ENCODE measurements around the gene SMOC2.
"Not testable (repeated sequence)": the region's sequence is repeated elsewhere in the genome, so short reads cannot be mapped to it uniquely, and the experiment has no call there.

SMOC2 gene

DNA sequence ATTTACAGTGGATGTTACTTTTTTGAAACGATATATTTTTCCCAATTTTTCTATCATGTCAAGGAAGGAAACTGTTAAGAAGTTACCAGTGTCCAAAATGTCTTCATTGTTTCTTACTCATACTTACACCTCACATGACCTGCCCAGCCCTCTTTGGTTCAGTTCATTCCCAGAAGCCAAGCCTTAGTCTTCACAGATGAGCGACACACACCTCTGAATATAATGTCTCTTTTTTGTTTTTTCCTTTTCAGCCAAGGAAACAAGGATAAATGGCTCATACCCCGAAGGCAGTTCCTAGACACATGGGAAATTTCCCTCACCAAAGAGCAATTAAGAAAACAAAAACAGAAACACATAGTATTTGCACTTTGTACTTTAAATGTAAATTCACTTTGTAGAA lies 225.2 kb downstream of the SMOC2 start:
- DNase-seq, result no peak

DNA sequence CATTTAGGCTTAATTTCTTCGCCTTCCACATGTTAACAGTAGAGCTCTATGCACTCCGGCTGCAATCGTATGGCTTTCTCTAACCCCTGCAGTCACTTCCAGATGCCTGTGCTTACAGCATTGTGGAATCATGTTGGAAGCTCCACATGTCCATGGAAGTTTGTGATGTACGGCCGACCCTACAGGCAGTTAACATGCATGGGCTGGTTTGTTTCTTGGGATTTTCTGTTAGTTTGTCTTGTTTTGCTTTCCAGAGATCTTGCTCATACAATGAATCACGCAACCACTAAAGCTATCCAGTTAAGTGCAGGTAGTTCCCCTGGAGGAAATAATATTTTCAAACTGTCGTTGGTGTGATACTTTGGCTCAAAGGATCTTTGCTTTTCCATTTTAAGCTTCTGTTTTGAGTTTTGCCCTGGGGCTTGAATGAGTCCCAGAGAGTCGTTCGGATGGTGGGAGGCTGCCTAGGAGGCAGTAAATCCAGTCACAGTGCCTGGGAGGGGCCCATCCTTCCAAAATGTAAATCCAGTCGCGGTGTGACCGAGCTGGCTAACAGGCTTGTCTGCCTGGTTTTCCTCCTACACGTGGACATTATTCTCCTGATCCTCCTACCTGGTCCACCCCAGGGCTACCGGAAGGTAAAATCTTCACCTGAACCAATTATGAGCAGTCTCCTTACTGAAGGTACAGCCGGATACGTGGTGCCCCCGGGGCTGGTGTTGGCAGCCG lies 225.9 kb downstream of the SMOC2 start:
- DNase-seq, result no peak

DNA sequence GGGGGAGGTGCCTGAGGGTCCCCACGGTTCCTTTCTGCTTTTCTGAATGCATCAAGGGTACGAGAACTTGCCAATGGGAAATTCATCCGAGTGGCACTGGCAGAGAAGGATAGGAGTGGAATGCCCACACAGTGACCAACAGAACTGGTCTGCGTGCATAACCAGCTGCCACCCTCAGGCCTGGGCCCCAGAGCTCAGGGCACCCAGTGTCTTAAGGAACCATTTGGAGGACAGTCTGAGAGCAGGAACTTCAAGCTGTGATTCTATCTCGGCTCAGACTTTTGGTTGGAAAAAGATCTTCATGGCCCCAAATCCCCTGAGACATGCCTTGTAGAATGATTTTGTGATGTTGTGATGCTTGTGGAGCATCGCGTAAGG lies 226.4 kb downstream of the SMOC2 start:
- no peak for DNase-seq

DNA sequence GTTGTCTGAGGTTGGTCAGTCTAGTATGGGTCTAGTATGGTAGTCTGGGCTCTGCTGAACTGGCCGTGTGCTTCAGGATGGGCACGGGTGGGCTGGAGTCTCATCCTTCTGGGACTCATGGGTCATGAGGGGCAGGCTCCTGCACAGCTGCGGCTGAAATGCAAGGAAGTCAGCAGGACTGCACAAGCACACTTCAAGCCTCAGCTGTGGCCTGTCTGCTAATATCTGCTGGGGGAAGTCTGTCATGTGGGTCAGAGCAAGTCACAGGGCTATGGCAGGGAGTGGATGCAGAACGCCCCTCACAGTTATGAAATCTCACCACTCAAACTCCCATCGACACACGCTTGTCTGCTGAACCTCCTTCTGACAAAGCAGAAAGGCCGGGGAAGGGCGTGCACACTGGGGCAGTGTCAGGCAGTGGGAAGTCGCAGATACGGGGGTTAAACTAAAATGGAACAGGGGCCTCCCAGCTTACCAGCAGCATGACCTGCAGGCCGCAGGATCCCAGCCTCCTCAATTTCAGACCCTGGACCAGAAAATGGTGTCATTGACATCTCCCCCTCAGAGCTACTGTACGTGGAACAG lies 229.5 kb downstream of the SMOC2 start:
- DNase-seq, result no peak

- DNase-seq, result no peak
Observed at GRCh38 chr6:168671028-168671862, 230.3 kb downstream of the SMOC2 start.

- no peak for DNase-seq
Observed at GRCh38 chr6:168671863-168672546, 231.0 kb downstream of the SMOC2 start.

DNA sequence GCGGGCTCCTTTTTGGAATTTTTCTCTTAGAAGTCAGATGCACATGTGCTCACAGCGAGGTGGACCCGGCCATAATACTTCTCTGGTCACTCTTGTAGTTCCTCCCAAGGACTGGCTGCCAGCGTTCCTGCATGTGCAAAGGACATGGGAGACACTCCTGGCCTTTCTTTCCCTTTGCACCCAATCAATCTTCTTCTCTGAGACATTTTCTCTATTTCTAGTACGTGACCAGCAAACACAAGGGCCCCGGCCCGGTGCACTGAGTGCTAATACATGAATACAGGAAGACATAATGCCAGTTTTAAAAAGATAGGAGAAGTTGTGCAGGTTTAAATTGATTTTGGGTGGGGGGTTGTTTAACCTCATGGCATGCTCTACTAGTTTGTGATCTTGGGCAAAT lies 233.6 kb downstream of the SMOC2 start:
- no peak for DNase-seq

GRCh38 chr6:168675375-168675774 lies 234.4 kb downstream of the SMOC2 start:
- DNase-seq, result no peak

DNA sequence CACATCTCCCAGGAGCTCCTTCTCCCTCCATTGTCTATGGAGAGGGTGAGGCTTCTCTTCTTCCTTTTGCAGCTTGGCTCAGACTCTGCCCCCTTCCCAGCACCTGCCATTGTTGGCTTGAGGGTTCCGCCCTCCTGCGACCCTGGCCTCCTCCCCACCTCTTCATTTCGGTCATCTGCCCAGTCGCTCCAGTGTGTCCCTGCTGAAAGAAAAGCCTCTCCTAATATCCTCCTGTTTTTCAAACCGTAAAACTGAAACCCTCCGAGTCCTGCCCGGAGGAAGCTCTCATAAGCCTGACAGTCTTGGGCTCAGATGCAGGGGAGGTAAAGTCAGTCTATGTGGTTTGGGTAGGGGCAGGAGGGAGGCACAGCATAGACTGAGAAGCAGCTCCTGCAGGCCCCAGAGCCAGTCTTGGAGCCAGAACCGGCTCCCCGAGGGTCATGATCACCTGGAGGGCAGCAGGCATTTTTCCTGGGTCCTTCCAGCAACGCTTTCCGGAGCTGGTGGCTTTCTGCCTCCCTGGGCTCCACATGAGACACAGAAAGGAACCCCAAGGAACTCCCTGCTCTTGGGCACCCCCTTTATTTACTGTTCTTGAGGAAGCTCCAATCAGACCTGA lies 235.1 kb downstream of the SMOC2 start:
- DNase-seq, result no peak

- no peak for DNase-seq
Observed at GRCh38 chr6:168676552-168677322, 235.8 kb downstream of the SMOC2 start.

DNA sequence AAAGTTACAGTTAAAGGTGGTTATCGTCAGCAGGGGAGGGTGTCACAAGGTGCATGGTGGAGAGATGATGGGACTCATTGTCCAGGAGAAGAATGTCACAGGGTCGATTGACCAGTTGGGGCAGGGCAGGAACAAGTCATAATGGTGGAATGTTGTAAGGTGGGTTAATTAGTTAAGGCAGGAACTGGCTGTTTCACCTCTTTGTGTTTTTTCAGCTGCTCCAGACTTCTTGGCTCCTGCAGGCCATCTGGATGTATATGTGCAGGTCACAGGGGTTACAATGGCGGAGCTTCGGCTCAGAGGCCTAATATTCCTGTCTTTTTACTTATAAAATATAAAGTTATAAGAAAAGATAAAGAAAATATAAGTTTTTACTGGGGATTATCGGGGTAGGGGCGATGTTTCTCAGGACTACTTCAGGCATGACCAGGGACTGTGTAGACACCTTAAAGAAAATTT lies 236.4 kb downstream of the SMOC2 start:
- not testable (repeated sequence) for DNase-seq

GRCh38 chr6:168678077-168678476 lies 237.1 kb downstream of the SMOC2 start:
- no peak for DNase-seq

GRCh38 chr6:168678588-168678987 lies 237.6 kb downstream of the SMOC2 start:
- no peak for DNase-seq

DNA sequence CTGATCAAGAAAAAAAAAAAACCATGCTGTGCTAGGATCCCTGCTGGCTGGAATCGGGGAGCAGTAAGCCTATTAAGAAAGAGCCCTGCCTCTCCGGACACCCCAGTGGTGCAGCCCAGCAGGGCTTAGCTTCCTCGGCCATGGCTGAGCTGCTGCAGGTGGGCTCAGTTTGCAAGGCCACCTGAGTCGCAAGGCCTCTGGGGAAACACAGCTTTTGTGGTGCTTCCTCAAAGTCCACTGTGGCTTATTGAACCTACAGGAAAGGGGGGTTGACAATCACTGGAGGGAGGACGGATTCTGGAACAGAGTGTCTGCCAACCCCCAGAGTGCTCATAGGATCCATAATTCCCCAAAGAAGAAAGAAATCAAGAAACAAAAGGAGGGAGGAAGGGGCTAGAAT lies 240.8 kb downstream of the SMOC2 start:
- DNase-seq, result no peak

DNA sequence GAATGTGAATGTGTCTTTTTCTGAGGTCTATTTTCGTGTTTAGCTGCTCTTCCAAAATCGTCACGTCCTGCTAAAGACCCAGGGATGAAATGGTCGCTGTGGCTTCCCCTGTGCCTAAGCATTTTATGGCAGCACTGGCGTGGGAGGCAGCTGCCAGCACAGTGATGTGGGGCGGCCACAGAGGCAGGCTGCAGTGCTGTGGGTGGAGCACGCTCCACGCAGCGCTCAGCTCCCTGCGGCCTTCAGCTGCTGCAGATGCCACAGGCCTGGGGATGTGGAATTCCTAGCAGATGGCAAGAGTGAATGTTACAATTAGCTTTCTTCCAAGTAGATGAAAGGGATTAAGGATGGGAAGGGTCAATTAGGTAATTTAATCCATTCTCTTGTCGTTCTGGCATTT lies 242.6 kb downstream of the SMOC2 start:
- DNase-seq, result no peak

- no peak for DNase-seq
Observed at GRCh38 chr6:168684471-168684870, 243.5 kb downstream of the SMOC2 start.

DNA sequence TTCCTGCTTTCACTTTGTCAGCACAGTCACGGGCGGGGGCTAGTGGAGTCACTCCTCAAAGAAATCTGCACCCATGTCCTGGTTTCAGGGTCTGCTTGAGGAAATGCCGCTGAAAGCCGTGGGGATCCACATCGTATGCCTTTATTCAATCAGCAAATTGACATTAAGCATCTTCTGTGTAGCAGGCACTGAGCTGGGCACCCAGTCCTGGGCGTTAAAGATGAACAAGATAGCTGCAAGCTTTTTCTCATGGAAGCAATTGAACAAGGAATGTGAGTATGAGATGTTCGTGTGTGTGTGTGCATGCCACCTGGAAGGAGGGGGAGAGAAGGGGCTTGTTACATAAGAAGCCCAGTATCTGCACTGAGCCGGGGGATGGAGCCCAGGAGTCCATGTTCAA lies 243.9 kb downstream of the SMOC2 start:
- no peak for DNase-seq

DNA sequence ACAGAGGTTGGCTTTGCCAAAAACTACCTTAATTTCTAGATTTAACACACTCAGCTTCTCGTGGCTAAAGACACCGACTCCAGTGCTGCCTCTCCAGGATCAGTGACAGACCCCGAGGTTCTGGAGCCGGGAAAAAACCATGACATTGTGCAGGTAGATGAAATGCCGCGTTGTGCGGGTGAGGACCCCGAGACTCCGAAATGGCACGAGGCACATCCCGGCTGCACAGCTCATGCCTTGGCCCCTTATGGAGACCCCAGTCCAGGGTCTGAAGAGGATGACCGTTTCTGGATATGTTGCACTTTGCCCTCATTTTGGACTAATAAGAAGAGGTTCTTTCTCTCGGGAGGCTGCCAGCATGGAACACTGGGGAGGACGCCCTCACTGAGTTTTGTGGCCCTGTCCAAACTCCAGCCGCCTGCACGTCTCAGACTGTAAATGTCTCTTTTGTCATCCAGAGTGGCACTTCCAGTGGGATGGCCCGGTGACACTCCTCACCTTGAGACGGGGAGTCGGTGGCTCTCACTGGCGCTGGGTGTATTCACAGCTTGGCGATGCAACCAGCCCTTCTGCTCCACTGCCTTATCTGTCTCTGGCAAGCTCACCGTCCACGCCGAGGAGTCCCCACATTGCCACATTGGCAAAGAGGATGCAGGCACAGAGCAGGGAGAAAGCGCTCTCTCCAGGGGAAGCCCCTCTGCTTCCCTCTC lies 245.2 kb downstream of the SMOC2 start:
- DNase-seq, result no peak

DNA sequence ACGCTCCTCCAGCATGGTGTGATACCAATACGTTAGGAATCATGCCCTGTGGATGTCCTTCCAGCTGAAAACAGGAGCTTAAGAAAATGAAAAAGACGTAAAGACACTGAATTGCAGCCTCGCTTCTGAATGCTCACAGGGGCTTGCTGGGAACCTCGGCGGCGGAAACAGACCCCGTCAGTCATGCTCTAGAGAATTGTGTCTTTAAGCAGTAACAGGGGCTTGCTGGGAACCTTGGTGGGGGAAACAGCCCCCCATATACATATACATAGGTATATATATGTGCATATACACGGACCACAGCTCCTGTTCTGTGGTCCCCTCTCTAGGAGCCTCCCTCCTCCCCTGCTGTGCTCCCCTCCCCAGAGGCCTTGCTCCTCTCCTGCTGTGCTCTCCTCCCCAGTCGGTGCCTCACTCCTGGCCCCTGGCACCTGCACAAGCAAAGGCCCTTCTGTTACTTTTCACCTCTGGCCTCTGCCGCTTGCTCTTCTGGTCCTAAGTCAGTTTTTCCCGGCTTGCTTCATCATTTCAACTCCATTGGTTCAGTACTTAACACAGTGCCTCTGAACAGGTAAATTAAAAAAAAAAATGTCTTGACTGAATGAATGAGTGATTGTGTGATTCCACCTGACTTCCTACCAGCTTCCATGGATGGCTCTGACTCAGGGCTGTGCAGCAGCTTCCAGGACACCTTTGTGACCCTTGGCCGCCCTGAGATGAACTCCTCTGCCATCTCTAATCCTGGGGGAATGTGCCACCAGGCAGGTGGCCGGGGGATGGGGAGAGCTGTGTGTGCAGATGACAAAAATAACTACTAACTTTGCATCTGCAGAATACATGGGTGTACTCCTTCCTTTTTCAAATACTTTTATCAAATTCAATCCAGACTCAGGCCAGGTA lies 246.1 kb downstream of the SMOC2 start:
- DNase-seq, result no peak

DNA sequence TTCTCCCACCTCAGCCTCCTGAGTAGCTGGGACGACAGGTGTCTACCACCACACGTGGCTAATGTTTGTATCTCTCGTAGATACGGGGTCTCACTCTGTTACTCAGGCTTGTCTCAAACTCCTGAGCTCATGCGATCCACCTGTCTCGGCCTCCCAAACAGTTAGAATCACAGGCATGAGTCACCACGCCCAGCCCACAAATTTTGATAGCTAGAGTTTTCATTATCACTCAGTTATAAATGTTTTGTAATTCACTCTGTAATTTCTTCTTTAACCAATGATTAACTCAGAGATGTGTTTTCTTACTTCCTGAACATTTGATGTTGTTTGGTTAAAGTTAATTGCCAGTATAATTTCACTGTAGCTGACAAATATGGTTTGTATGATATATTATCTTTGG lies 249.3 kb downstream of the SMOC2 start:
- DNase-seq, result no peak

All from fibroblast of skin of right quadriceps (primary cell).